Left colon (tissue), 2 donors: ENCODE measurements around the gene GALNT4. TPM values are rescaled to one million over a fixed set of nuclear protein-coding genes. Genes with fewer than 3 reads are reported as not detected.

Experiments
- ATAC-seq: fragments of 200-7000 bp; cut with Tn5 transposase; one replicate; pipeline ENCODE4 v1.9.1; 2020; ENCODE audit warnings: mild to moderate bottlenecking, moderate library complexity
- DNase-seq, 2 donors: peaks; one replicate each; pipeline ENCODE4 v3.0.0-alpha.2; 2020
- intact Hi-C, 2 donors: fragments of 100-400 bp; cut with DNase I in 1 of 2; cut with micrococcal nuclease in 1 of 2; formaldehyde crosslinking; loops; one replicate each; pipeline versions ENCODE4 v1.11.2 to v1.14.0; 2022; cut with DNase I, micrococcal nuclease
- total RNA-seq, 2 donors: library from RNA; stranded (reverse); fragmentation: NEBNext Ultra II Directional; extraction: Animal tissue kit (Norgen Biotek cat#: 25700); gene quantifications; one replicate each; pipeline ENCODE4 v1.2.1, GENCODE V29; 2021
- donor health status: DM: no; HTN: no; CAD: no.
- donor health status: DM: yes; HTN: yes; CAD: no.

GALNT4 gene
- total RNA-seq, 2 donors from 2014 or later: 47.4 to 57.1 TPM

DNA sequence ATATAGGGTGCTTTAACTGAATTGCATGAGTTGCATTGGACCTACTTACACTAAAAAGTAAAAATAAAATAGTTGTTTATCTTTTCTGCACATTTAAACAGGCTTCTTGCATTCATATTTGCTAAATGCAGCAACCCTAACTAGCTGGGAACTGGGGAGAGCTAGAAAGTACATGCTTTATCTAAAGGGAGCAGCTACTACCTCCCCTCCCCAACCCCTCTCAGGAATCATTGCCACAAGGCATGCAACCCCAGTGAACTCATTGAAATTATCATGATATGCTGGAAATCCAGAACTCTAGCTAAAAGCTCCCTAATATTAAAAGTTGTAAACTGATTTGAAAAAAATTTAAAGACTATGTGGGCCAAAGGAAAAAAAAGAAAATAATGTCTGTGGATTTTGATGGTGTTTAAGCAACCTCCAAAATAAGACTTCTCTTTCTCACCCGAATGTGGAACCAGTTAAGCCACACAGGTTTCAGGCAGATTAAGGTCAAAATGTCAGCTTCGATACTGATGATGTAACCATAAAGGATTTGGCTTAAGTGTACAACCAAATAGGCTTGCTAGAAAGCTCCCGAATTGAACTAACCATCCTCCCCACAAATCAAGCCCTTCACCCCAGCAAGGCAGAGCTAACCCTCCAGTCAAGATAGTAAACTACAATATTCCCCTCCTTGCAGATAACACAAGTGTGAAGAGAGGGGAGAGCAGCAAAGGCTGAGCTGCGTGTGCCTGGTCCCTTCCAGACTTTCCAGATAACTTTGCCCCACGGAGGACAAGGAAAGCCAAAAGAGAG lies 15.0 kb upstream of the GALNT4 start:
- intact Hi-C loops: no loop called here
- DNase-seq (no peak), ATAC-seq (no peak)

DNA sequence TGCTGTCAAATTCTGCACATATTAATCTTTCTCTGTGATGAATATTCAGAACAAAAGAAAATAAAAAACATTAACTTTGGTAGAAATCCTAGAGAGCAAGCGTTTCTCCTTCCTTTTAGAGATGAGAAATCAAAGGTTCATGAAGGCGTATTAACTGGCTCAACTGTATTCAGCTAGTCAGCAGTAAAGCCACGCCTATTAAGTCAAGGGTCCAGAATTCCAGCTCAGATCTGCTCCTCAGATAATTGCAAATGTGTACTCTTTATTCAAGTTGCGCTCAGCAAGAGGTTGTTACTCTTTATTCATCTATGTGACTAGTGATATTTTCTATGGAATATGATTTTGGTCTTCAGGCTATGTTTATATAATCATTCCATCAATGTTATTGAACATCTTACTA lies 14.3 kb upstream of the GALNT4 start:
- ATAC-seq: no peak
- intact Hi-C loops: no loop called here
- DNase-seq: no peak

DNA sequence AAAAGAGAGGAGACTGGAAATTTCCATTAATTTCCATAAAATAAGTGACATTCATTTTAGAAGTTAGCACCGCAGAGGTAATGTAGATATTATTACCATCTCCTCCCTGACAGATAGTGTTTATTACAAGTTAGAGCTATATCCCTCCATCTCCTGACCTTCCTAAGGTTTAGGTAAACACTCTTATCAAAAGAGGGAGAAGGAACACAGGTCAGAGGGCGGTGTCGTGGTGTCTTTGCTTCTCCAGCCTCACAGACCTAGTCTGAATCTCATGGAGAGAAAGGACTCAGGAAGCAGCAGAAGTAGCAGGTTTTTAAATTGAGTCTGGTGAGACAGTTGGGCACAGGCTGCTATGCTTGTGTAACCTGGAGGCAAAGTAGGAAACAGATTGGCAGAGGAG lies 12.8 kb upstream of the GALNT4 start:
- ATAC-seq (peak; percentile 86), DNase-seq (no peak)
- intact Hi-C loops: no loop called here

DNA sequence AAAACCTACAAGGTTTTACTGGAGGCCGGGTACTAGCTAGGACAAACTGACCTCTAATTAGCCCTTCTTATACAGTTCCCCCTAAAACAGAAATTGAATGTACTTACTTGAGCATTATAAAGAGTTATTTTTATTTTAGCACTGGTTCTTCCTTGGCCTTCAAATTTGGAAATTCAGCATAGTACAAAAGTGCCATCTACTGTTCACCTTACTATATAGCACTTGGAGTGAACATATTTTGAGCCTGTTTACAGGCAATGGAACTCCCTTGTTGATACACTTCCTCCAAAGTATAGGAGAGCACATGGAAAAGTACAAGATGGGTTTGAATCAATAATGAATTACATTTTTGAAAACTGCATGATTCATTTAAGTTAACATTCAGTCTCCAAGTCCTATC lies 5.1 kb upstream of the GALNT4 start:
- ATAC-seq (peak; percentile 35), DNase-seq (no peak)
- intact Hi-C loops: loop anchor here (5.0 to 10.0 kb wide), 4 partner anchors 55 to 515 kb away; no protein-coding TSS in a partner anchor

DNA sequence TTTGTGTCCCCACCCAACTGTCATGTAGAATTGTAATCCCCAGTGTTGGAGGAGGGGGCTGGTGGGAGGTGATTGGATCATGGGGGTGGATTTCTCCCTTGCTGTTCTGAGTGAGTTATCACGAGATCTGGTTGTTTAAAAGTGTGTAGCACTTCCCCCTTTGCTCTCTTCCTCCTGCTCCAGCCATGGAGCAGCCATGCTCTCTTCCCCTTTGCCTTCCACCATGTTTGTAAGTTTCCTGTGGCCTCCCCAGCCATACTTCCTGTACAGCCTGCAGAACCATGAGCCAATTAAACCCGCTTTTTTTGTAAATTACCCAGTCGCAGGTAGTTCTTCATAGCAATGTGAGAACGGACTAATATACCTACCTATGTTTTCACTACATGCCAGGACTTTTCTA lies 3.8 kb upstream of the GALNT4 start:
- no peak for ATAC-seq
- DNase-seq: no peak
- intact Hi-C loops: loop anchor here (5.0 to 10.0 kb wide), 4 partner anchors 54 to 514 kb away; no protein-coding TSS in a partner anchor

DNA sequence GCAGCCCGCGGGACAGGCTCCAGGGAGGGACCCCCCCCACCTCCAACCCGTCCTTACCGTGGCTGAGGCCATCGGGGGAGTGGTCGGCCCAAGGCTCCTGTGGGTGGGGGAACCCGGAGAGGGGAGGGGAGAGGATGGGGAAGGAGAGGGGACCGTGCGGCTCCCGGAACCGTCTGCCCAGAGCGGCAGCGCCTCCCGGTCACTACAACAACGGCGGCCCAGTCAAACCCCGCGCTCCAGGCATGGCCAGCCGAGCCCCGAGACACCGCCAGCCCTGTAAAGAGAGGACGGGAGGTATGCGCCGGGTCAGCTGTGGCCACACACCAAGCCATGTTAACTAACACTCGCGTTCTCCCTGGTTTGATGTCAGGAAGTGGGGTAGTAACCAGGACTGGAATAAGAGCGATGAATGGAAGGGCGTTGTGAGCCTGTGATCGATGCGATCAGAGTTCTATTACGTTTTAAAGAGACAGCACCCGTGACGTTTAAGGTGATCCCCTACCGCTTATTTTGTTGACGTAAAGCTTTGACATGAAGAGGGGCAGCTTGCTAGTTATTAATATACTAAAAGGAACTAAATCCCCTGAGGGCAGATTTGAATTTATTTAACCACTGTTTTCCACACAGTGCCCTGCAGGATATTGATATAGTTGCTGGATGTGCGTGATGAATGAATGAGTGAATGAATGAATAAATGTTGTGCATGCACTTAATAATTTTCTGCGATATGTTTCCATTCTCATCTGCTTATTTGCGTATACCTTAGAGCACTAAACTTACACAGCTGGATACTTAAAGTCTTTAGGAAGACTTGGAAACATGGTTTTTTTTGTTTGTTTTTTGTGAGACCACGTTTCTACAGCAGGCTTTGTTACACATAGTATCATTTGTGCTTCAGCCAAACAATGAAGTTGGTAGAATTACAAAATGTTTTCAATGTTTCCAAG lies 1.5 kb upstream of the GALNT4 start, which contains the start of gene POC1B:
POC1B (minus strand) TSS at position 224 of the 947 bp plus-strand sequence; CDS start at position 72, 152 bp downstream.
- intact Hi-C loops: loop anchor here (5.0 to 10.0 kb wide), 4 partner anchors 51 to 511 kb away; no protein-coding TSS in a partner anchor

DNA sequence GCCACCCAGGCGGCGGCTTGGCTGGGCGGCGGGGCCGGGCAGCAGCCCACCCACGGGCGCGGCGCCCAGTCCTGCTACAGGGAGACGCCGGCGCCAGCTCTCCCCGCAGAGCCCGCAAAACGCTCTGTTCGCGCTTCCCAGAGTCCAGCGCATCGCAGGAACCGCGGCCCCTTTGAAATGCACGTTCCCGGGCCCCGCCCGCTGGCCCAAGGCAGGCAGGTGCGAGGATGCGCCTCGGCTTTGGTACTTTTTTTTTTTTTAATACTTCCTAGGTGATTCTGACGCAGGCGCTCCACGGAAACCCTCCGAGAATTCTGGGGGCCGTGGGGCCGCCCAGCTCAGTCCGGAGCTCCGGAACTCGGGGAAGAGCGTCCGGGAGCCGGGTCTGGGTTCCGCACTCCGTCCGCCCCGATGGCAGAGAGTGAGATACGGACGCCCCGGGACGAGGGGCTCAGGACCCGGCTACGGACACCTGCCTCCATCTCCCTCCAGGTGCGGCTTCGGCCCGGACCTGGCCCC lies 768 bp upstream of the GALNT4 start:
- peak; percentile 55 for ATAC-seq
- peak; percentile 63 to 79 for DNase-seq
- intact Hi-C loops: loop anchor here (5.0 to 10.0 kb wide), 4 partner anchors 51 to 511 kb away; no protein-coding TSS in a partner anchor

More for the DNA sequence above, 1.5 kb upstream of the GALNT4 start, which contains the start of gene POC1B:
- ATAC-seq (peak; percentile 67), DNase-seq (peak; percentile 83 to 87)

DNA sequence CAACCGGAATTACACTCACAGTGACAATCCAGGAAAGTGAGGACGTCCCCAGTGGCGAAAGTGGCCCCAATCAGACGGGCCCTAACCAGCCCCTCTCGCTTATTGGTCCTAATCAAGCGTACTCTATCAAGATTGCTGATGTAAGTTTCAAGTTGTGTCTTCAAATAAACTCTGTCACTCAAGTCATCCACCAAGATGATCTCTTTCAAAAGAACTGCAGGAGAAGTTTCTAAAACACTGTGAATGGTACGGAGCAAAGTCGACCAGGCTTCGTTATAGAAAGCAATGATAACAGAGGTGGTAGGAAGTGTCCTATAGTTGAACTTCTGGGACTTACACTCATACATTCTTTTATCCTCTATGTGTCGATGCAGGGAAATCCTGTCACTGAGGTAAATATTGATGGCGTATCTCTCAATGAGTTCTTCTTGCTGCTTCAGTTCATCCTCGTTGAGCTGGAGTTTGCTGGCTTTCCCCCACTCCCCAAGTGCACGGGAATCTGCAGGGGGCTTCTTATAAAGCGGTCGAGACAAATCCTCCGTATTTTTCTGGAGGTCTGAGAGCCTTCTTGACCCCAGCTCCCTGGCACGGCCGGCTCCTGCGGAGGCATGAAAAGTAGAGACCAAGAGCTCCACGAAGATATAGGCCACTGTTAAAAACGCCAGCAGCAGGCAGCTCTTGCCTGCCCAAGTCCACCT lies 604 bp downstream of the GALNT4 start:
- peak; percentile 17 for ATAC-seq
- peak in 1 of 2 donors; percentile 27 for DNase-seq
- intact Hi-C loops: loop anchor here in 1 of 2 donors (10.0 kb wide), 2 partner anchors 49 to 509 kb away; no protein-coding TSS in a partner anchor

DNA sequence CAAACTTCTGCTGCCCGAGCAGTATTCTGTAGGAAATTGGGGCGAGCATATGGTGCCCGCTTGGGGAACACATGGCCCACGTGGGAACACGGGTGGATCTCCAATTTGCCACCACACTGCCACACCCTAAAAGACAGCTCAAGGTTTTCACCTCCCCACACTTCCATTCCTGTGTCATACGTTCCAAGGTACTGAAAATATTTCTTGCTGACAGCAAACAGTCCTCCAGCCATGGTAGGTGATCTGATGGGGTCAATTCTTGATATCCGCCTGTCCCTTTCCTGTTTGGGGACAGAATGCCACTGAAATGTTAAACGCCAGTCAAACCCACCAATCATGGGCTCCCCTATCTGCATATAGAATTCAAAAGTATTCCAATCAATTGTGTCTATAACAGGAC lies 1.2 kb downstream of the GALNT4 start:
- intact Hi-C loops: loop anchor here in 1 of 2 donors (10.0 kb wide), 2 partner anchors 49 to 509 kb away; no protein-coding TSS in a partner anchor
- DNase-seq: peak in 1 of 2 donors; percentile 23
- peak; percentile 11 for ATAC-seq

DNA sequence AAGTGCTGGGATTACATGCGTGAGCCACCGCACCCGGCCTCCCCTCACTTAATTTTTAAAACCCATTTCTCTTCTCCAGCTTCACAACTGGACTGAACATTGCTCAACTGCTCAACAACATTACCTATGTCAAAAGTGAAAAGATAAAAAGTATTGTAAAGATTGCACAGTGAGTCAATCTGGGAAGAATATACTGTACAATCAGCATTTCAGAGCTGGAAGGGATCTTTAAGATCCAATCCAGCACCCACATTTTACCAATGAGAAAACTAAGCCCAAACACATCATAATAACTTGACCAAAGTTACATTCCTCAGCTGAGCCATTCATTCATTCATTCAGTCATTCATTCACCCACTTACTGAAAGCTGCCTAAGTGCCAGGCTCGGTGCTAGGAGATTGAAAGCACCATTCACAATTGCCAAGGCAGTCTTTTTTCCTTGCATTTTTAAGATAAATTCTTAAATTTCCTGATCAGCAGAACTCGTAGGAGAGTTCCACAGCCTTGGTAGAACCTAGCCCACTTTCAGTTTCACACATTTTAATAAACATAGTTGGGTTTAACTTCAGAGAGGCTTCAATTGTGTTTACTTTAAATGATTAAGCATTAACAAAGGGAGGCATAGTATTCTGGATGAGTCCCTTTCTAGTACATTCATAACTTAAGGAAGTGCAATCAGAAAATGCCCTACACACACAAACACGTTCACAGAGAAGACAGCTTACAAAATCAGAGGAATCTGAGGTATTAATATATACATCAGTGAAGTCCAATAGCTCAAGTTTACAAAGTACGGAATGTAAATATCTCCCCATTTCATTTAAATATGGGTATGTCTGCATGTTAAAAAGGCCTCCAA lies 3.0 kb downstream of the GALNT4 start:
- intact Hi-C loops: loop anchor here in 1 of 2 donors (10.0 kb wide), 2 partner anchors 47 to 507 kb away; no protein-coding TSS in a partner anchor
- ATAC-seq (no peak), DNase-seq (no peak)

DNA sequence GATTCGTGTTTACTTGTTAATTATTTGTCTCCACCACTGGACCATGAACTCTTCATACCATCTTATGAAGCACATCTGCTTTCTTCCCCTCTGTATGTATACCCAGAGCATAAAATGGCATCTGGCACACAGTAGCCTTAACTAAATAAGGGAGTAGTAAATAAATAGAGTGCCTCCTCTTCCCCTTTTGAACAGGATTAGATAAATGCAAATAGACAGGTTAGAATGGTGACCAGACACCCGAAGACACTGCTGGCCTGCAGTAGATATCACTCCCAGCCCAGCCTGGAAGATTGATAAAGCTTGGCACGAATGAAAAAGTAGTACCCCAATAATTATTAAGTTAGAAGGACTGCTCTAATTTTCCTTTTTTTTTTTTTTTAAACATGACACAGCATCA lies 6.9 kb downstream of the GALNT4 start:
- ATAC-seq (peak; percentile 67), DNase-seq (no peak)
- intact Hi-C loops: no loop called here

DNA sequence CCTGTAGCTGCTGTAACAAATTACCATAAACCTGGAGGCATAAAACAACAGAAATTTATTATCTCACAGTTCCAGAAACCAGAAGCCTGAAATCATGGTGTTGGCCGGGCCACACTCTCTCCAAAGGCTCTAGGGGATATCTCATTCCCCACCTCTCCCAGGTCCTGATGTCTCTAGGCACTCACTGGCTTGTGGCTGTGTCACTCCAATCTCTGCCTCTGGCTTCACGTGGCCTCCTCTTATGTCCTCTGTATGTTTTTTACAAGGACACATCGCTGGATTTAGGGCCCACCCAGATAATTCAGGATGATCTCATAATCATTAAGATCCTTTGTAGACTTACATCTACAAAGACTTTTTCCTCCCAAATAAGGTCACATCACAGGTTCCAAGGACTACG lies 8.0 kb downstream of the GALNT4 start:
- ATAC-seq (no peak), DNase-seq (no peak)
- intact Hi-C loops: no loop called here

DNA sequence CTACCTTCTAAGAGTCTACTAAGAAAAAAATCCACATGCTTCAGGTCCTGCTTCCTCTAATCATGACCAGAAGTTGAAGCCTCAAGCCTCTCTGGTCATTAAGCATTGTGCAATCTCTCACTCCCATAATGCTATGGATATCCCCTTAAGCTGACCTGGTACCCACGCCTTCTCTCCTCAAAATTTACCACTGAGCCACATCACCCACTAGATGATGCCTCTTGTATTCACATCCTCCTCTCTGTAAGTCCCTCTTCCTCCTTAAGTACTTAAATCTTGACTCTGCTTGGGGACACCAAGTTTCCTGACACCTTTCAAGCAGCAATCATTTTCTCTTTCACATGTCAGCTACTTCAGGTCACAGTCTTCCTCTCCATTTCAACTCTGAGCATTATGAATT lies 9.8 kb downstream of the GALNT4 start:
- intact Hi-C loops: no loop called here
- ATAC-seq (no peak), DNase-seq (no peak)

DNA sequence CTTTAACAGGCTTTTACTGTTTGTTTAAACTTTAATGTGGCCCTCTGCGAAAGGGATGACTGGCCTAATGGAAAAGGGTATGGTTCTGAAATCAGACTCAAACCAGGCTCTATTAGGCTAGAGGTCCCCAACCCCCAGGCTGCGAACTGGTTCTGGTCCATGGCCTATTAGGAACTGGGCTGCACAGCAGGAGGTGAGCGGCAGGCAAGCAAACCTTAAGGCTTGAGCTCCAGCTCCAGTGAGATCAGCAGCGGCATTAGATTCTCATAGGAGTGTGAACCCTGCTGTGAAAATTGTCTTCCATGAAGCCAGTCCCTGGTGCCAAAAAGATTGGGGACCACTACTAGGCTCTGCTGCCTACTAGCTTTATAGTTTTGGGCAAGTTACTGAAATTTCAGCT lies 11.1 kb downstream of the GALNT4 start:
- DNase-seq (no peak), ATAC-seq (no peak)
- intact Hi-C loops: no loop called here

DNA sequence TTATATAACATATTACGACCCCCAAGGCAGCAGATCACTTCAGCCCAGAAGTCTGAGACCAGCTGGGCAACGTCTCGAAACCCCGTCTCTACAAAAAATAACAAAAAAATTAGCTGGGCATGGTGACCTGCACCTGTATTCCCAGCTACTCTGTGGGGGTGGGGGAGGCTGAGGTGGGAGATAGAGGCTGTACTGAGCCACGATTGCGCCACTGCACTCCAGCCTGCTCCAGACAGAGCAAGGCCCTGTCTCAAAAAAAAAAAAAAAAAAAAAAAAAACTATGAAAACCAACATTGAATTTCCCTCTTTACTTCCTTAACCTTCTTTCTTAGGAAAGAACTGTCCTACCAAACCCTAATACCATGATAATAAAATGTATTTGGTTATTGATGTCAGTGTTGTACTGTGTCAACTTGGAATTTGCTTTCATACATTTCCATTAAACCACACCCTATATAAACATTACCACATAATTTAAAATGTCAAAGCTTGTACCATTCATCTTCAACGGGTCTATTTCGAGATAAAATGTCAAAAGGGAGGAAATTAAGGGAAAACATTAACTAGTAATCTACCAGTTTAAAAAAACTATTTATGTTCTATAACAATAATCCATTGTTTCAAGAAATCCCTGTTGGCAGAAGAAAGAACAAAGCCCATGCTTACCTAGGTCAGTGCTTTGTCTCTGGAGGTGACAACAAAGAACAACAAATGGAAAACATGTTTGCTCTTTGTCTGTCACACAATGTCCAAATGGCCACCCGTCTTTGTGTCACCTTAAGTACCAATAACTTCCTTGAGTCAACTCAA lies 17.4 kb downstream of the GALNT4 start:
- DNase-seq: peak; percentile 53 to 73
- ATAC-seq: peak; percentile 84
- intact Hi-C loops: no loop called here

DNA sequence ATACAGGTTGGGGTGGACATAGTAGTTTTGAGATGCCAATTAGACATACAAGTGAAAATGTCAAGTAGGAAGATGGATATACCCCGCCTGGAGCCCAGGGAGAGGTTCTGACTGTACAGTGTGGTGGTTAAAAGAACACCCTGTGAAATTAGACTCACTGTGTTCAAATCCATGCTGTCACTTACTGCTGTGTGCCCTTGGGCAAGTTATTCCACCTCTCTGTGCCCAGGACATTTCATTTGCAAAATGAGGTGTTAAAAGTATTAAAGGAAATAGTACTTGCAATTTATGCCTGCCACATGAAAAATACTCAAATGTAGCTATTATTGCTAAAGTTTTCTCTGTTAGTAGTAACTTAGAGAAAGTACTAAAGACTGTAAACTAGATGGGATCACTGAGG lies 18.5 kb downstream of the GALNT4 start:
- DNase-seq: no peak
- intact Hi-C loops: no loop called here
- ATAC-seq: no peak
